Activated CD8-positive, alpha-beta T cell treated with anti-CD3 and anti-CD28 coated beads for 36 hours (primary cell): ENCODE results near the gene TARDBP. TPM values are rescaled to one million over a fixed set of nuclear protein-coding genes. Genes with fewer than 3 reads are reported as not detected.
A peak's percentile ranks its signal among the peaks of the same experiment; 100 is the strongest.
"Not testable (repeated sequence)": the region's sequence is repeated elsewhere in the genome, so short reads cannot be mapped to it uniquely, and the experiment has no call there.

Experiments
- ATAC-seq: fragments of 200-7000 bp; cut with Tn5 transposase; one replicate; pipeline ENCODE4 v1.10.0; 2021; ENCODE audit warnings: mild to moderate bottlenecking, moderate library complexity
- CTCF ChIA-PET: fragments of 350-600 bp; sonication (Branson Sonifier 250); formaldehyde crosslinking; loops from one replicate; lab custom pipeline; 2021; ENCODE audit warnings: antibody characterized with exemption; lab: Charles Lee
- POLR2A ChIA-PET: fragments of 350-600 bp; sonication (Branson Sonifier 250); formaldehyde crosslinking; loops from one replicate; lab custom pipeline; 2021; ENCODE audit warnings: antibody characterized with exemption; lab: Charles Lee
- DNase-seq: peaks from one replicate; pipeline ENCODE4 v3.0.0-alpha.2; 2020
- H3K27ac Mint-ChIP-seq: one replicate; pipeline ENCODE4 v1.8.0; 2021; ENCODE audit warnings: mild to moderate bottlenecking, mixed read lengths
- H3K27me3 Mint-ChIP-seq: one replicate; pipeline ENCODE4 v1.8.0; 2021; ENCODE audit warnings: mixed read lengths
- H3K36me3 Mint-ChIP-seq: one replicate; pipeline ENCODE4 v1.8.0; 2021; ENCODE audit warnings: low read depth, mixed read lengths
- H3K4me1 Mint-ChIP-seq: one replicate; pipeline ENCODE4 v1.8.0; 2021; ENCODE audit warnings: low read depth, mixed read lengths
- H3K4me3 Mint-ChIP-seq: one replicate; pipeline ENCODE4 v1.8.0; 2021; ENCODE audit warnings: mild to moderate bottlenecking, moderate library complexity, mixed read lengths
- H3K9me3 Mint-ChIP-seq: one replicate; pipeline ENCODE4 v1.8.0; 2021; ENCODE audit warnings: mixed read lengths
- CTCF ChIP-seq: fragments of 200-600 bp; IDR thresholded peaks from one replicate; pipeline ENCODE4 v1.8.0; 2022; ENCODE audit warnings: antibody characterized with exemption, mild to moderate bottlenecking
- intact Hi-C: fragments of 100-400 bp; cut with micrococcal nuclease; formaldehyde crosslinking; loops from one replicate; pipeline ENCODE4 v1.10.0; 2022
- total RNA-seq, 2 experiments: library from RNA; stranded (reverse); gene quantifications; one replicate each; pipeline ENCODE4 v1.2.3, GENCODE V29; 2021

The TARDBP gene
- total RNA-seq, 2 experiments from 2014 or later: 152 to 163 TPM

GRCh38 chr1:11013160-11013531, 692 bp downstream of the TARDBP start:
- H3K36me3 Mint-ChIP-seq: peaks cover 32% of the 10 kb centered on the region
- no peak for ATAC-seq
- POLR2A ChIA-PET: interaction anchor here (0.6 to 2.3 kb wide), 11 partner anchors 9 to 249 kb away, joined by 3 to 12 read pairs (median 5); partner anchors contain the start of genes EXOSC10 and MTOR
- peak overlapping the region; percentile 96 for H3K4me3 Mint-ChIP-seq
- no peaks in the 10 kb centered on the region for H3K9me3 Mint-ChIP-seq
- peaks cover 27% of the 10 kb centered on the region for H3K4me1 Mint-ChIP-seq
- intact Hi-C loops: no loop called here
- CTCF ChIA-PET: interaction anchor here (5.2 kb wide), 1 partner anchor 24 kb away, joined by 26 read pairs; no protein-coding TSS in a partner anchor
- no peak for TF ChIP-seq CTCF
- no peaks in the 10 kb centered on the region for H3K27me3 Mint-ChIP-seq
- no peak for DNase-seq
- peak overlapping the region; percentile 90 for H3K27ac Mint-ChIP-seq

GRCh38 chr1:11019358-11019757, 6.9 kb downstream of the TARDBP start:
- ATAC-seq, intact Hi-C loops: not testable (repeated sequence)
- peaks cover 64% of the 10 kb centered on the region for H3K36me3 Mint-ChIP-seq

GRCh38 chr1:11019971-11020370, 7.5 kb downstream of the TARDBP start:
- DNase-seq (no peak), ATAC-seq (no peak)
- peaks cover 27% of the 10 kb centered on the region for H3K4me1 Mint-ChIP-seq
- CTCF ChIA-PET: no interaction called here
- POLR2A ChIA-PET: no interaction called here
- H3K36me3 Mint-ChIP-seq: peaks cover 64% of the 10 kb centered on the region
- no peak for TF ChIP-seq CTCF
- intact Hi-C loops: no loop called here
- H3K27me3 Mint-ChIP-seq: no peaks in the 10 kb centered on the region
- no peak overlapping the region for H3K4me3 Mint-ChIP-seq
- no peaks in the 10 kb centered on the region for H3K9me3 Mint-ChIP-seq
- peak overlapping the region; percentile 20 for H3K27ac Mint-ChIP-seq

More at GRCh38 chr1:11019358-11019757, 6.9 kb downstream of the TARDBP start:
- peaks cover 28% of the 10 kb centered on the region for H3K4me1 Mint-ChIP-seq
- H3K4me3 Mint-ChIP-seq, H3K9me3 Mint-ChIP-seq, H3K27ac Mint-ChIP-seq, POLR2A ChIA-PET, CTCF ChIA-PET, H3K27me3 Mint-ChIP-seq, DNase-seq: not testable (repeated sequence)

- ChIA-PET CTCF (interaction anchor here (2.8 kb wide), 1 partner anchor 14 kb away, joined by 21 read pairs; no protein-coding TSS in a partner anchor), POLR2A (no interaction called here)
- no peaks in the 10 kb centered on the region for H3K27me3 Mint-ChIP-seq
- no peak for TF ChIP-seq CTCF
- no peak for ATAC-seq
- no peak overlapping the region for H3K4me3 Mint-ChIP-seq
- DNase-seq: no peak
- no peaks in the 10 kb centered on the region for H3K9me3 Mint-ChIP-seq
- H3K4me1 Mint-ChIP-seq: peaks cover 22% of the 10 kb centered on the region
- peak overlapping the region; percentile 8 for H3K27ac Mint-ChIP-seq
- peaks cover 60% of the 10 kb centered on the region for H3K36me3 Mint-ChIP-seq
- intact Hi-C loops: no loop called here
Observed at GRCh38 chr1:11023201-11023600, 10.7 kb downstream of the TARDBP start.

GRCh38 chr1:11024154-11024873, 11.9 kb downstream of the TARDBP start:
- Mint-ChIP-seq H3K27me3 (no peaks in the 10 kb centered on the region), H3K4me3 (no peak overlapping the region), H3K36me3 (peaks cover 50% of the 10 kb centered on the region), H3K9me3 (no peaks in the 10 kb centered on the region), H3K4me1 (peaks cover 18% of the 10 kb centered on the region), H3K27ac (peak overlapping the region; percentile 76)
- ChIA-PET POLR2A (interaction anchor here (0.7 to 1.5 kb wide), 5 partner anchors 11 to 28 kb away, joined by 3 to 5 read pairs (median 3); partner anchors contain the start of gene TARDBP), CTCF (interaction anchor here (2.4 kb wide), 1 partner anchor 13 kb away, joined by 21 read pairs; no protein-coding TSS in a partner anchor)
- intact Hi-C loops: no loop called here
- DNase-seq (no peak), ATAC-seq (no peak)
- TF ChIP-seq CTCF: no peak
